ENCODE measurements around the gene RNF10. TPM values are rescaled to one million over a fixed set of nuclear protein-coding genes. Genes with fewer than 3 reads are reported as not detected.
A peak's percentile ranks its signal among the peaks of the same experiment; 100 is the strongest.
"Not testable (repeated sequence)": the region's sequence is repeated elsewhere in the genome, so short reads cannot be mapped to it uniquely, and the experiment has no call there.

Gene RNF10
- polyA plus RNA-seq (ENCODE audit: insufficient read length in 12 of 12) = 100 to 1,000 TPM in 11 of 12 donors, not detected in 1; 124 to 271 (median 165) TPM
- long read RNA-seq, donor 1, partial matches to known transcripts = 14 of 23 reads
- long read RNA-seq, donor 1, other reads (novel, unspliced or antisense) = 0 of 23 reads
- long read RNA-seq, donor 2, transcript RNF10-201 (17 exons, 3,825 nt) = major isoform, 11 of 13 reads
- long read RNA-seq, donor 2, partial matches to known transcripts = 0 of 13 reads
- long read RNA-seq, donor 2, other reads (novel, unspliced or antisense) = 0 of 13 reads
- long read RNA-seq, donor 3, transcript RNF10-201 (17 exons, 3,825 nt) = major isoform, 6 of 8 reads
- long read RNA-seq, donor 3, partial matches to known transcripts = 0 of 8 reads
- long read RNA-seq, donor 3, other reads (novel, unspliced or antisense) = 0 of 8 reads
- long read RNA-seq, donor 4, transcript RNF10-201 (17 exons, 3,825 nt) = major isoform, 6 of 18 reads
- long read RNA-seq, donor 4, partial matches to known transcripts = 11 of 18 reads
- long read RNA-seq, donor 4, other reads (novel, unspliced or antisense) = 0 of 18 reads
- long read RNA-seq, donor 5, transcript RNF10-201 (17 exons, 3,825 nt) = major isoform, 21 of 25 reads
- long read RNA-seq, donor 5, partial matches to known transcripts = 0 of 25 reads
- long read RNA-seq, donor 5, other reads (novel, unspliced or antisense) = 0 of 25 reads
- long read RNA-seq, donor 6, transcript RNF10-201 (17 exons, 3,825 nt) = major isoform, 9 of 13 reads
- long read RNA-seq, donor 6, partial matches to known transcripts = 0 of 13 reads
- long read RNA-seq, donor 6, other reads (novel, unspliced or antisense) = 0 of 13 reads
- long read RNA-seq, donor 7, partial matches to known transcripts = 0 of 3 reads
- long read RNA-seq, donor 7, other reads (novel, unspliced or antisense) = 0 of 3 reads
- long read RNA-seq, donor 8, transcript RNF10-201 (17 exons, 3,825 nt) = major isoform, 16 of 27 reads
- long read RNA-seq, donor 8, partial matches to known transcripts = 6 of 27 reads
- long read RNA-seq, donor 8, other reads (novel, unspliced or antisense) = 0 of 27 reads
- long read RNA-seq, donor 9, partial matches to known transcripts = 16 of 22 reads
- long read RNA-seq, donor 9, other reads (novel, unspliced or antisense) = 0 of 22 reads
- long read RNA-seq, donor 10, transcript RNF10-201 (17 exons, 3,825 nt) = major isoform, 10 of 16 reads
- long read RNA-seq, donor 10, partial matches to known transcripts = 0 of 16 reads
- long read RNA-seq, donor 10, other reads (novel, unspliced or antisense) = 0 of 16 reads
- long read RNA-seq, donor 11, transcript RNF10-201 (17 exons, 3,825 nt) = major isoform, 12 of 13 reads
- long read RNA-seq, donor 11, partial matches to known transcripts = 0 of 13 reads
- long read RNA-seq, donor 11, other reads (novel, unspliced or antisense) = 0 of 13 reads

DNA sequence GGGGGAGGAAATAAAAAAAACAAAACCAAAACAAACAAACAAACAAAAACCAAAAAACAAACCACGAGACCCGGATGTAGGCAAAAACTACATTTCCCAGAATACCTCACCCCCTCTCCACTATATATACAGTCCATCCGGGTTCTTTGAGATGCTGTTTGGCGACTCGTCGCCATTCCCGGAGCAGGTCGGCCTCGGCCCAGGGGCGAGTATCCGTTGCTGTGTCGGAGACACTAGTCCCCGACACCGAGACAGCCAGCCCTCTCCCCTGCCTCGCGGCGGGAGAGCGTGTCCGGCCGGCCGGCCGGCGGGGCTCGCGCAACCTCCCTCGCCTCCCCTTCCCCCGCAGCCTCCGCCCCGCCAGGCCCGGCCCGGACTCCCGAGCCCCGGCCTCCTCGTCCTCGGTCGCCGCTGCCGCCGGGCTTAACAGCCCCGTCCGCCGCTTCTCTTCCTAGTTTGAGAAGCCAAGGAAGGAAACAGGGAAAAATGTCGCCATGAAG lies at the start of gene RNF10:
TSS of gene RNF10 (plus strand) at position 154 of the 500 bp plus-strand sequence. CDS start 456 bp downstream, outside the sequence.
- peak; percentile 93 for DNase-seq

DNA sequence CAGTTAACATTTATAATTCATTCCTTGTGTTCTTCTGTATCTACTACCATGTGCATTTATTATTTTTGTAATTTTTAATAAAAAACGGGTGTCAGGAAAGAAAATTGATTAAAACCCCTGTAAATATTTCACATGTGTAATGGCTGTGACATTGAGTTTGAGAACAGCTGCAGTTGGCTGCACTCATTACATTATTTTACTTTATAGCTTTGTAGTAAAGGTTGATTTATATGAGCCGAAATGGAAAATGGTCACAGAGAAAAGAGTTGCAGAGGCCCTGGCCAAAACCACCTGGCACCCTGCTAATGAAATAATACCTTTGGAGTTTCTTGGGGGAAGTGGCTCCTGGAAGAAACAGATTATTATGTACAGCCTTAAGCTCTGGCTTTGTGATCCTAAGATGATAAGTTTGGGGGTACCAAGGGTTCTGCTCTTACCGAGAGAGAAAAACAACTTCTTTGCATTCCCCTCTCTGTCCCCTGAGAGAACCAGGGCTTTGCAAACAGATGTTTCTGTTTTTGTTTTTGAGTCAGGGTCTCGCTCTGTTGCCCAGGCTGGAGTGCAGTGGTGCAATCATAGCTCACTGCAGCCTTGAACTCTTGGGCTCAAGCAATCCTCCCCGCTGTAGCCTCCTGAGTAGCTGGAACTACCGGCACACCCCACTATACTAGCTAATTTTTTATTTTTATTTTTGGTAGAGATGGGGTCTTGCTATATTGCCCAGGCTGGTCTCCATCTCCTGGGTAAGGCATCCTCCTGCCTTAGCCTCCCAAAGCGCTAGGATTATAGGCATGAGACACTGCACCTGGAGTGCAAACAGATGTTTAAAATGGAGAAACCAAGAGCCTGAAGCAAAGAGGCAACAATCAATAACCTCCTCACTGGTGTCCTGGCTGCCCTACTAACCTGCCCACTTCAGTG lies 47.9 kb upstream of the RNF10 start:
- no peak for DNase-seq

DNA sequence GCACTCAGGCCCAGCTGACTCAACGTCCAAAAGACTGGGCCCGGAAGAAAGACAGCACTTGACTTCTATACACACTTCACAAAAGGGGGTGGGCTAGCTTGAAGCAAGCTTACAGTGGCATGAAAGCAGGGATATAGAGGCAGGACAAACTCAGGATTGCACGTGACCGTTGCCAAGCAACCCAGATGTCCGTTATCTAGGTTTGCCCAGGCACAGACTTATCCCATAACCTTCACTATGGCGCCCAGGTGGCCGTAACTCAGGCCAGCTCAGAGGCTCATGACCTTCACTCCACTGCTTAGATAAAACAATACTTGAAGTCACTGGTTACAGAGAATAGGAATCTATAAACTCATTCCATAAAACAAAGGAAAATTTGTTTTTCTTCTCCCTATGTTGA lies 46.6 kb upstream of the RNF10 start:
- not testable (repeated sequence) for DNase-seq

DNA sequence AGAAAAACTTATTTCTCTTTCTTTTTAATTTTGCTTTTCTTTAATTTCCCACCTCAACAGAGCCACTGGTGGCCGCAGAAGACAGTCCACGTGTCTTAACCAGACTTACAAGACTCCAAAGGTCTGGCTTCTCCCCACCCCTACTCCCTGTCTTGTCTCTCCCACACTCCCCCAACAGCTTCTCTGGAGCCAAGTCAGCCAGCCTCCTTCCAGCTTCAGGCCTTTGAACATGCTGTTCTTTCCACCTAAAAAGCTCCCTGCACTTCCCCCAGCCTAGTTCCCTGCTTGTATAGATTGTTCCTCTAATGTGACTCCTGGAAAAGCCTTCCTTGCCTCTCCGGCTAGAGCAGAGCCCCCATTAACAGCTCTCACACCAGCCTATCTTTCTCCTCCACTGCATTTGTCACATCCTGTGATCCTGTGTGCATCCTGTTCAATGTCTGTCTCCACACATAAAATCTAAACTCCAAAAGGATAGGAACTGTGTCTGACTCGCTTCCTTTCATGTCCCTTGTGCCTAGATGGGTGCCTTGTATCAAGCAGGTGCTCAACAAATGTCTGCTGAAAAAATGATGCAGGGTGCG lies 46.0 kb upstream of the RNF10 start:
- DNase-seq = no peak

DNA sequence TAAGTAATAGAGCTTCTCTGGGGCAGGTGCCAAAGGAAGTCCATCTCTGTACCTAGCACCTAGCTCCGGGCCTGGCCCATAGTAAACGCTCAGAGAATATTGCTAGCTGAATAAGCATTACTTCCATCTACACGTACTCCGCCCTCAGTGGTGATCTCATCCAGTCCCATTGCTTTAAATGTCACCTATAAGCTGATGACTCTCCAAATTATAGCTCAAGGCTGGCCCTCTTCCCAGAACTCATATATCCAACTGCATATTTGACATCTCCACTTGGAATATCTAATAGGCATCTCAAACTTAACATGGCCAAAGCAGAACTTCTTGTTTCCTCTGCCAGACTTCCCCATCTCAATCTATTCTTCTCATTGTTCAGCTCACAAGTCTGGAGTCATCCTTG lies 45.1 kb upstream of the RNF10 start:
- DNase-seq = no peak

DNA sequence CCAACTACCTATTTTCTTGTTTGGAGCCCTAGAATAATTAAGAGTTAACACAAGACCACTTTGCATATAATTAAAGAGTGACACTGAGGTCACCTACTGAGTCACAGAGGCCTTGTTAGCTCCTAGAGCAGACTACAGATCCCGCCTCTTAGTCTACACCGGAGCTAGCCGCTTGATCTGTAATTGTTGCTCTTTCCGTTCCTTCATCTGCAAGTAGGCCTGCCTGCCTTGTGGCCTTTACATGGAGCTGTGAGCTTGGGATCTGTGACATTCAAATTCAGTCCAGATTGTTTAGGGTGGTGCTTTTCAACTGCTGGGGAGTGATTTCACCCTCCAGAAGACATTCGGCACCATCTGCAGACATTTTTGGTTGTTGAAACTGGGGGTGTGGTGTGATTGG lies 43.8 kb upstream of the RNF10 start:
- no peak for DNase-seq

DNA sequence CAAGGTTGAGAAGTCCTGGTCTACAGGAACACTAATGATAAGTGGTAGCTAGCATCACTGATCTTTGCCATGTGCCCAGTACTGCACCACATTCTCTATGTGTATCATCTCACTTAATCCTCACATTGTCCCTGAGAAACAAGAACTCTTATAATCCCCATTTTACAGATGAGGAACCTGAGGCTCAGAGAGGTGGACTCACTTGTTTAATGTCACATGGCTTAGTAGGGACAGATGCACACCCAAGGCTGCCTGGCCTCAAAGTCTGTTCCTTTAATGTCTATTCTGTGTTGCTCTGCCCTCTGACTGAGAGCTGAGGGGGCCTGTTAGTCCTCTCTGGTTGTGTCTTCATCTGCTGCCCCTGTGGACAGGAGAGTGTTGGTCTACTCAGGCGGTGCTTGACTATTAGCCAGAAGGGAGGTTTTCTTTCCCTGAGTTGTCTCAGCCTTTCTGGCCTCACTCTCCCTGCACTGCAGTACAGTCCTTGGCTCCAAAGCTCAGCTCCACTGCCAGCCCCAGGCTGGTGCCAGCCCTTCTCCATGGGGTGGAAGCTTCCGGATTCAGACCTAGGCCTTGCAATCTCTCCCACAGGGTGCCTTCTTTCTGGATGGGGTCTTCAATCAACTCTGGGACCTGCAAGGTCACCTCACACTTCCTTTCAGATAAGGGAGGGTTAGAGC lies 43.2 kb upstream of the RNF10 start:
- no peak for DNase-seq

DNA sequence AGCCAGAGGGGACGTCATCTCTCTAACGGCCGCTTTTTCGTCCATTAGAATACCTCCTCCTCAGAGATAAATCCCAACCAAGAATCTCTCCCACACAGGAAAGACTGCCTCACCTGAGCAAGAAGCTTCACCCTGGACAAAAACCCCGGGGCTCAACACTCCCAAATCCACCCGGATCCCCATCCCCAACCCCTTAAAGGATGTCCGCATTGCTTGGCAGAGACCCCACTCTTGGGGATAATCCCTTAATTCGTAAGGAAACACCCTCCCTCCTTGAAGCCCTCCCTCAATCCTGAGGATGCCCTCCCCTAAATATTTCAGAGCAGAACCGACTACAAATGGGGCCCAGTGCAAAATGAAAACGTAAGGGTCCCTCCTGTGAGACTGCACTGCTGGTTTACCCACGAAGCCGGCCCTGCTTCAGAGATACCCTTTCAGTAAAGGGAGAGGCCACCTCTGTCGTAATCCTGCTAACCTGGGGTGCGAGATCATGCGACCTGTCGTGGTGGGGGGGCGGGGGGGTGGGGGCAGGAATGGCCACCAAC lies 38.9 kb upstream of the RNF10 start:
- peak; percentile 22 for DNase-seq

DNA sequence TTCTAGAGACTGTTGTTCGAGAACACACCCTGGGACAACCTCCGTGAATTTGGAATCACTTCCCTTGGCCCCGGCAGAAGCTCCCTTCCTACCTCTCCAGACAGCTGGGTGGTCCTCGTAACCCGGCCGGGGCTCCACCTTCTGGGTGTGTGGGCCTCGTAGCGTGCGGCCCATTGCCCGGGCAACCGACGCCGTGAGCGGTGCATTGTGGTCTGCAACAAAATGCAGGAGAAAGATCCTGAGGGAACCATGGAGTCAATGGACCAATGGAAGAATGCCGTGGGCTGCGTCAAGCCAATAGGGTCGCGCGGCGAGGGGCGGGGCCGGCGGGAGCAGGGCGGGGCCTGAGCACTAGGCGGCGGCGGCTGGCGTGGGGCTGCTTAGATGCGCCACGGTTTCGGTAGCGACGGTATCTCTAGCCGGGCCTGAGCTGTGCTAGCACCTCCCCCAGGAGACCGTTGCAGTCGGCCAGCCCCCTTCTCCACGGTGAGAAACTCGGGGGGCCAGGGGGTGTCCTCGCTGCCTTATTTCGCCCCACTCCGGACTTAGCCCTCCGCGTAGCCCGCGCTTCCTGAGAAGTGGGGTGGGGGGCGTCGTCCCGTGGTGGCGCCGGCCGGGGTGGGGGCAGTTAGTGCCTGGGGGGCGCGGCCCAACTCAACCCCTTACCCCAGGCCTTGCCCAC lies 38.3 kb upstream of the RNF10 start, which contains the start of gene DYNLL1:
TSS of gene DYNLL1 (plus strand) at position 383 of the 682 bp plus-strand sequence. CDS start 309 bp downstream, outside the sequence.
- peak; percentile 98 for DNase-seq

DNA sequence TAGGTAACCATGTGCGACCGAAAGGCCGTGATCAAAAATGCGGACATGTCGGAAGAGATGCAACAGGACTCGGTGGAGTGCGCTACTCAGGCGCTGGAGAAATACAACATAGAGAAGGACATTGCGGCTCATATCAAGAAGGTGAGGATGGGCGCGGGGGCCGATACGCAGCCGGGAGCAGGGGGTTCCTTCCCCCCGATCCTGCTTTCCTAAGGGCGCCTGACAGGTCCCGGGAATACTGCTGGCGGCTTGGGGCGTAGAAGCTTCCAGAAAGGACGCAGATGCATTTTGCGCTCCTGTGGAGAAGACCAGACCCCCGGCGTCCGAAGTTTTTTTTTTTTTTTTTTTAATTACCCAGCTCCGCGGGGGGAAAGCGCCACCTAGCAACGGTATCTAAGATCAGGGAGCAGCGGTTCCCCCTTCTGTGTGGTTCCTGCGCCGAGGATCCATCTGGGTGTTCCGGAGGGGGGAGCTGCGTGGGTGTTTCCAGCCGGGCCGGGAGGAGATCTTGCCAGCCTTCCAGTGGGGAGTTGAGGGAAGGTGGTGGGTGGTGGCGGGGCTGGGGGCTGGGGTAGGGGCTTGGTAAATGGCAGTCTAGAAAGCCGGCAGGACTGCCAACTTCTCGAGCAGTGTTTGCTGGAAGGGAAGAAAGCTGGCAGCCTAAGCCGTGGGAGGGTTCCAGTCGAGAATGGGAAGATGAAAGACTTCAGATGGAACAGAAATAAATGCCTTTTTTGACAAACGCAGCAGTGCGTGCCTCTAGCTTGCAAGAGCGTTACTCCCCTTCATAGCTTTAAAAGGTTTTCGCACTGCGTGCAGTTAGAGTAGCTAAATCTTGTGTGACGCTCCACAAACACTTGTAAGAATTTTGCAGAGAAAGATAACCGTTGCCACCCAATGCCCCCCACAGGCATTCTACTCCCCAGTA lies 37.5 kb upstream of the RNF10 start:
- DNase-seq = peak; percentile 51

DNA sequence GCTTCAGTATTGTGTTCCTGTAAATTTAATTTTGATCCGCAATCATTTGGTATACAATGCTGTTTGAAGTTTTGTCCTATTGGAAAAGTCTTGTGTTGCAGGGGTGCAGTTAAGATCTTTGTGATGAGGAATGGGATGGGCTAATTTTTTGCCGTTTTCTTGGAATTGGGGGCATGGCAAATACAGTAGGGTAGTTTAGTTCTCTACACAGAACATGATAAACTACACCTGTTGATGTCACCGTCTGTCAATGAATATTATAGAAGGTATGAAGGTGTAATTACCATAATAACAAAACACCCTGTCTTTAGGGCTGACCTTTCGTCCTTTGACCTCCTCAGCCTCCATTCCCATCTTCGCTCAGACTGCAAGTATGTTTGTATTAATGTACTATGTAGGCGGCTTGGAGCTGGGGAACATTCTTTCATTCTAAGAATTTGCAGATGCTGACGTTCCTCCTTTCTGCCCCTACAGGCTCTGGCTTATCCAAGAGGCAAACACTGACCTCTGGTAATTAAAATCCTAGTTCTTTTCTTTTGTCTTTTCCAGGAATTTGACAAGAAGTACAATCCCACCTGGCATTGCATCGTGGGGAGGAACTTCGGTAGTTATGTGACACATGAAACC lies 36.5 kb upstream of the RNF10 start:
- DNase-seq = no peak

DNA sequence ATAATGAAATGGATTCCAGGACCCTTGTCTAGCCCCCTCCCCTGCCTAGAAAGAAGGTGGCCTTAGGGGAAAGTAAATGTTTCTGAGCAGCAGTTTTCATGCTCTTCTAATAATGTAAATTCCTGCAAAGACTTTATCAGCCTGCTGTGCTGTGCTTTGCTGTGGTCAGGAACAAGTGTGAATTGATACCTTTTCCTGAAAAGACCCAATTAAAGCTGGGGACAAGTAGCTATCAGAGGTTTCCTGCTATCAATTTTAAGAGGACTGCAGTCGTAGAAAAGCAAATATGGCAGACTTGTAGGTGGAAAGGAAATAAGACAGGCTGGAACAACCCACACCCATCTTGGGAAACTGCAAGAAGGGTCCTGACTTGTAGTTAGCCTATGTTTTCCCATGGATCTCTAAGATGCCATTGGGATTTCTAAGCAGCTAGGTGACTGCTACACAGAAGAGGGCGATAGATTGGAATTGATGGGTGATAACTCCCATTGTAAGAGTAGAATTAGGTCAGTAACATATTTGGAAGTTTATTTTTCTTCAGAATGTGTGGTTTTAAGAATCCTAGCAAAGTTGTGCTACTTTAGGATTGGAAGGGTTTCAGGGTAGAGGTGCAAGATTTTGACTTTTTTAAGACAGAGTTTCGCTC lies 35.2 kb upstream of the RNF10 start:
- no peak for DNase-seq

DNA sequence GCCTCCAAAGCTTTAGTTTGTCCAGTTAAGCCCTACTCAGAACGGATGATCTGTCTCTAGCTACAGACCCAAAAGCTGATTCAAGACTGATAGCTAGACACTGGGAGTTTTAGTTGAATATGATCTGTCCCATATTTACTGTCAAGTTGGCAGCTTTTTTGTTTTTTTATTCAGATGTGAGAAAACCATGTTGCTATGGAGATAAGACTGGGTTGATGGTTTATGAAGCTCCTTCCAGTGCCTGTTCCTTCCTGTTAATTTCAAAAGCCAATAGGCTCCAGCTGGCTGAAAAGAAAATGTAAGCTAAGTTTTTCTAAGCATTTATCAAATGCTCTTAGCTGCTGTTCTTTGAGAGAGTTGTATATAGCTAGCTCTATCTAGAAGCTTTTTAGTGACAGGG lies 33.6 kb upstream of the RNF10 start:
- DNase-seq = no peak

DNA sequence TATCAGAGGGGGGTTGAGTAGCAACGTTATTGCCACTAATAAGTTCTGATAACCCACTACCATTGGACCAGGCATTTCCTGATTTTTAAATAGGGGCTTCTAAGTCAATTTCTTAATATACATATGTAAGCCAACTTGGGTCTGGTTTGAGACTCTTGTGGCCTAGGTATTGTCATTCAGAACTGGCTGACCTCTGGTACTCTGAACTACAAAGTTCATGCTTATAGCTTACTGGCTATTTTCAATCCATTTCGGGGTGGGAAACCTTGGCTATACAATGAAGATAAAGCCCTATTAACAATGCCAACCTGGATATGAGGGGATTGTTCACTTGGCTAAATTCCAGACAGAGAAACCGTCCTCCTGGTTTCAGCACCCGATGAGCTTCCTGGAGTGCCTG lies 29.6 kb upstream of the RNF10 start:
- DNase-seq = no peak

DNA sequence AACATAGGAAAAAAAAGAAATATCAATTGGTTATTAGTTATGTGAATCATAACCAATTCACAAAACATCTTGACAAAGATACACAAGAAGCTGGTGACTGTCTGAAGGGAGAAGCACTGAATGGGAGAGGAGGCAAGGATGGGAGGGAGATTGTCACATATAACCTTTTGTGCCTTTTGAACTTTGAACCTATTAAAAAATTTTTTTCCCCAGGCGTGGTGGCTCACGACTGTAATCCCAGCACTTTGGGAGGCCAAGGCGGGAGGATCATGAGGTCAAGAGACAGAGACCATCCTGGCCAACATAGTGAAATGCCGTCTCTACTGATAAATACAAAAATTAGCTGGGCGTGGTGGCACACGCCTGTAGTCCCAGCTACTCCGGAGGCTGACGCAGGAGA lies 25.6 kb upstream of the RNF10 start:
- no peak for DNase-seq

DNA sequence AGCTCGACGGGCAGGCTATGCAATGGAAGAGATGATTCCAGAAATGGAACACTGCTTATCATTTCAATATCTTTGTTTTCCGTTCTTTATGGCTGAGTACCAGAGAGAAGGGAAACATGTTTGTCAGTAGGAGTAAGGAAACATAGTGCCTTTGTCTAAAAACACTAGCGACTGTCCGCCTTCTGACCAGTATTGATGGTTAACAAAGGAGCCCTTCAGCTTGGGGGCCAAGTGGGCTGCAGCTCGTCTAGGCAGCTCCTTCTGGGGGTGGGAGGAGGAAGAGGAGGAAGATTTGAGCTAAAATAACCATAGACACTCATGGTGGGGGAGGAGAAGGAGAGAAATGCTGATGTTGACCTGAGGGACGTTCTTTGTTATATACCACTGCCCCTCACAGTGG lies 20.2 kb upstream of the RNF10 start:
- no peak for DNase-seq

Measured in muscle of arm (tissue), 14 donors.